Measurements from ENCODE around the gene S100A2. TPM values are rescaled to one million over a fixed set of nuclear protein-coding genes. Genes with fewer than 3 reads are reported as not detected.
A peak's percentile ranks its signal among the peaks of the same experiment; 100 is the strongest.

Gene S100A2
- total and polyA plus RNA-seq, 2 donors (not counting 1 experiment from before 2014, with no cell fraction given) = 0.19 TPM; not detected in 1

- DNase-seq (peak; percentile 55), ATAC-seq (ENCODE audit: low read depth) (peak; percentile 77)
- H3K36me3 ChIP-seq (replicated peaks in 1 of 2; ENCODE audit: control extremely low read depth in 1 of 2, control insufficient read depth in 1 of 2, extremely low read depth in 1 of 2, insufficient read depth in 2 of 2, low read length in 1 of 2) = peaks cover 0 to 2% of the 10 kb centered on the region in 2 experiments
- H3K27me3 ChIP-seq (replicated peaks in 1 of 4; ENCODE audit: control extremely low read depth in 1 of 4, control insufficient read depth in 3 of 4, insufficient read depth in 4 of 4, low read length in 3 of 4) = peaks cover 0 to 5% (median 0%) of the 10 kb centered on the region in 4 experiments
- no peaks in the 10 kb centered on the region for H3K27me3 Mint-ChIP-seq
- no peaks in the 10 kb centered on the region for H3K79me2 ChIP-seq (ENCODE audit: control insufficient read depth, insufficient read depth, low read length)
- peak within 1 kb of the TSS; percentile 70 to 82 for H3K27ac ChIP-seq (ENCODE audit: low read length in 2 of 2)
- H3K4me1 ChIP-seq (ENCODE audit: control insufficient read depth in 2 of 2, insufficient read depth in 2 of 2, low read length in 2 of 2) = peaks cover 36 to 42% of the 10 kb centered on the region in 2 donors
- POLR2A ChIA-PET = interaction anchor here (0.6 to 2.3 kb wide), 6 partner anchors 10 to 135 kb away, joined by 3 to 20 read pairs (median 7); partner anchors contain the start of genes CHTOP, S100A2 and S100A6
- H3K9ac ChIP-seq (ENCODE audit: low read length) = peak within 1 kb of the TSS; percentile 55
- peak within 1 kb of the TSS; percentile 75 for H3K4me2 ChIP-seq (replicated peaks; ENCODE audit: low read depth, low read length, poor library complexity, severe bottlenecking)
- peak within 1 kb of the TSS; percentile 96 for H3K27ac Mint-ChIP-seq
- intact Hi-C loops (cut with micrococcal nuclease) = loop anchor here (1.0 to 2.0 kb wide), 2 partner anchors 9 to 19 kb away; partner anchors contain the start of gene S100A2
- CTCF ChIA-PET = interaction anchor here (0.7 to 7.5 kb wide), 10 partner anchors 9 to 441 kb away, joined by 3 to 59 read pairs (median 6); partner anchors contain the start of genes RAB13, S100A2 and S100A6
- H3K4me3 ChIP-seq (ENCODE audit: control extremely low read depth in 1 of 5, extremely low read depth in 1 of 5, insufficient read depth in 1 of 5, low read depth in 2 of 5, low read length in 4 of 5) = peak within 1 kb of the TSS; percentile 33 to 80 (median 49)
- no peaks in the 10 kb centered on the region for H3K9me3 Mint-ChIP-seq (ENCODE audit: insufficient read depth)
- TF ChIP-seq EZH2 (IDR thresholded peaks at IDR 0.05; ENCODE audit: borderline replicate concordance, insufficient read depth, low read depth, low read length, poor library complexity, severe bottlenecking) = no peak
- TF ChIP-seq, protein P1, sequence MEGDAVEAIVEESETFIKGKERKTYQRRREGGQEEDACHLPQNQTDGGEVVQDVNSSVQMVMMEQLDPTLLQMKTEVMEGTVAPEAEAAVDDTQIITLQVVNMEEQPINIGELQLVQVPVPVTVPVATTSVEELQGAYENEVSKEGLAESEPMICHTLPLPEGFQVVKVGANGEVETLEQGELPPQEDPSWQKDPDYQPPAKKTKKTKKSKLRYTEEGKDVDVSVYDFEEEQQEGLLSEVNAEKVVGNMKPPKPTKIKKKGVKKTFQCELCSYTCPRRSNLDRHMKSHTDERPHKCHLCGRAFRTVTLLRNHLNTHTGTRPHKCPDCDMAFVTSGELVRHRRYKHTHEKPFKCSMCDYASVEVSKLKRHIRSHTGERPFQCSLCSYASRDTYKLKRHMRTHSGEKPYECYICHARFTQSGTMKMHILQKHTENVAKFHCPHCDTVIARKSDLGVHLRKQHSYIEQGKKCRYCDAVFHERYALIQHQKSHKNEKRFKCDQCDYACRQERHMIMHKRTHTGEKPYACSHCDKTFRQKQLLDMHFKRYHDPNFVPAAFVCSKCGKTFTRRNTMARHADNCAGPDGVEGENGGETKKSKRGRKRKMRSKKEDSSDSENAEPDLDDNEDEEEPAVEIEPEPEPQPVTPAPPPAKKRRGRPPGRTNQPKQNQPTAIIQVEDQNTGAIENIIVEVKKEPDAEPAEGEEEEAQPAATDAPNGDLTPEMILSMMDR (IDR thresholded peaks at IDR 0.05) = no peak
- H4K20me1 ChIP-seq (ENCODE audit: control insufficient read depth, insufficient read depth, low read length, poor library complexity, severe bottlenecking) = no peaks in the 10 kb centered on the region
- WGBS (ENCODE audit: insufficient coverage) = 7% methylated on average over 16 of the region's 19 CpGs
- peaks cover 0 to 10% (median 0%) of the 10 kb centered on the region in 3 donors for H3K9me3 ChIP-seq (ENCODE audit: control extremely low read depth in 1 of 3, control insufficient read depth in 2 of 3, insufficient read depth in 1 of 3, low read length in 2 of 3)
- peak within 1 kb of the TSS; percentile 90 for H3K4me3 Mint-ChIP-seq
- peaks cover 53% of the 10 kb centered on the region for H3K4me1 Mint-ChIP-seq
- H2AFZ ChIP-seq (ENCODE audit: insufficient read depth, low read depth, low read length, poor library complexity, severe bottlenecking) = peak within 1 kb of the TSS; percentile 77
Measured at GRCh38 chr1:153545067-153546055, 20.3 kb downstream of the S100A2 start, which contains the start of gene S100A4. Gene S100A4, minus strand, starts transcription at chr1:153545806. Its CDS starts 1,012 bp downstream, at chr1:153544794.
